Epithelial cell of esophagus (primary cell): ENCODE data around the gene PREX1.
A peak's percentile ranks its signal among the peaks of the same experiment; 100 is the strongest.

Source experiments
- DNase-seq: peaks from one replicate; pipeline ENCODE4 v3.0.0; 2010; ENCODE audit warnings: low read depth
- H3K4me3 ChIP-seq: 2 replicates; pipeline ENCODE4 v1.5.1; 2011; ENCODE audit warnings: mild to moderate bottlenecking, low read length, control low read depth
- CTCF ChIP-seq: IDR thresholded peaks from 2 replicates; pipeline ENCODE4 v1.5.1; 2011; ENCODE audit warnings: low read depth, mild to moderate bottlenecking, low read length, control low read depth, inconsistent platforms; ENCODE audit not compliant: insufficient read depth; ENCODE audit errors: missing control alignments

The PREX1 gene

GRCh38 chr20:48616481-48616880, 211.3 kb downstream of the PREX1 start:
- no peak overlapping the region for H3K4me3 ChIP-seq
- no peak for DNase-seq
- TF ChIP-seq CTCF, result no peak

- no peak for DNase-seq
- TF ChIP-seq CTCF, result no peak
- no peak overlapping the region for H3K4me3 ChIP-seq
Measured at GRCh38 chr20:48615871-48616270, 211.9 kb downstream of the PREX1 start.

GRCh38 chr20:48614593-48615274, 213.1 kb downstream of the PREX1 start:
- no peak for TF ChIP-seq CTCF
- H3K4me3 ChIP-seq, result no peak overlapping the region
- peak; percentile 45 for DNase-seq

- DNase-seq, result no peak
- H3K4me3 ChIP-seq, result no peak overlapping the region
- no peak for TF ChIP-seq CTCF
Measured at GRCh38 chr20:48613926-48614325, 213.9 kb downstream of the PREX1 start.

- no peak for DNase-seq
- no peak for TF ChIP-seq CTCF
- H3K4me3 ChIP-seq, result no peak overlapping the region
Measured at GRCh38 chr20:48612335-48612734, 215.5 kb downstream of the PREX1 start.

- H3K4me3 ChIP-seq, result no peak overlapping the region
- TF ChIP-seq CTCF, result no peak
- no peak for DNase-seq
Measured at GRCh38 chr20:48610996-48611395, 216.8 kb downstream of the PREX1 start.

- DNase-seq, result no peak
- no peak for TF ChIP-seq CTCF
- H3K4me3 ChIP-seq, result no peak overlapping the region
Measured at GRCh38 chr20:48609491-48609978, 218.3 kb downstream of the PREX1 start.
